ENCODE results near the gene TEF.

TEF gene

GRCh38 chr22:41380993-41381328 is 781 bp upstream of the TEF start:
- in situ Hi-C loops (cut with MboI; ENCODE audit: low sequenced_read_pairs) = no loop called here

- in situ Hi-C loops (cut with MboI; ENCODE audit: low sequenced_read_pairs) = no loop called here
These were observed 396 bp downstream of the TEF start for GRCh38 chr22:41382098-41382578.

GRCh38 chr22:41382610-41383009 is 868 bp downstream of the TEF start:
- in situ Hi-C loops (cut with MboI; ENCODE audit: low sequenced_read_pairs) = no loop called here

- in situ Hi-C loops (cut with MboI; ENCODE audit: low sequenced_read_pairs) = no loop called here
These were observed 1.3 kb downstream of the TEF start for GRCh38 chr22:41383085-41383484.

- in situ Hi-C loops (cut with MboI; ENCODE audit: low sequenced_read_pairs) = no loop called here
These were observed 2.4 kb downstream of the TEF start for GRCh38 chr22:41384128-41384527.

- in situ Hi-C loops (cut with MboI; ENCODE audit: low sequenced_read_pairs) = no loop called here
These were observed 5.6 kb downstream of the TEF start for GRCh38 chr22:41387341-41387740.

- in situ Hi-C loops (cut with MboI; ENCODE audit: low sequenced_read_pairs) = no loop called here
These were observed 12.2 kb downstream of the TEF start for GRCh38 chr22:41394012-41394356.

- in situ Hi-C loops (cut with MboI; ENCODE audit: low sequenced_read_pairs) = no loop called here
These were observed 13.9 kb downstream of the TEF start for GRCh38 chr22:41395531-41396240.

- in situ Hi-C loops (cut with MboI; ENCODE audit: low sequenced_read_pairs) = no loop called here
These were observed 15.5 kb downstream of the TEF start for GRCh38 chr22:41397143-41397811.

- in situ Hi-C loops (cut with MboI; ENCODE audit: low sequenced_read_pairs) = no loop called here
These were observed 17.2 kb downstream of the TEF start for GRCh38 chr22:41398921-41399320.

- in situ Hi-C loops (cut with MboI; ENCODE audit: low sequenced_read_pairs) = loop anchor here (5.0 to 10.0 kb wide), 2 partner anchors 120 to 193 kb away; no protein-coding TSS in a partner anchor
These were observed 20.3 kb downstream of the TEF start for GRCh38 chr22:41401781-41402648.

- in situ Hi-C loops (cut with MboI; ENCODE audit: low sequenced_read_pairs) = loop anchor here (5.0 to 10.0 kb wide), 2 partner anchors 119 to 192 kb away; no protein-coding TSS in a partner anchor
These were observed 21.1 kb downstream of the TEF start for GRCh38 chr22:41402851-41403250.

GRCh38 chr22:41403532-41404318 is 22.0 kb downstream of the TEF start:
- in situ Hi-C loops (cut with MboI; ENCODE audit: low sequenced_read_pairs) = loop anchor here (5.0 to 10.0 kb wide), 2 partner anchors 119 to 191 kb away; no protein-coding TSS in a partner anchor

- in situ Hi-C loops (cut with MboI; ENCODE audit: low sequenced_read_pairs) = loop anchor here (10.0 kb wide), 1 partner anchor 189 kb away; no protein-coding TSS in a partner anchor
These were observed 23.8 kb downstream of the TEF start for GRCh38 chr22:41405588-41405987.

GRCh38 chr22:41406410-41406809 is 24.7 kb downstream of the TEF start:
- in situ Hi-C loops (cut with MboI; ENCODE audit: low sequenced_read_pairs) = loop anchor here (10.0 kb wide), 1 partner anchor 188 kb away; no protein-coding TSS in a partner anchor

GRCh38 chr22:41407433-41407832 is 25.7 kb downstream of the TEF start:
- in situ Hi-C loops (cut with MboI; ENCODE audit: low sequenced_read_pairs) = loop anchor here (10.0 kb wide), 1 partner anchor 187 kb away; no protein-coding TSS in a partner anchor

GRCh38 chr22:41408665-41409064 is 26.9 kb downstream of the TEF start:
- in situ Hi-C loops (cut with MboI; ENCODE audit: low sequenced_read_pairs) = loop anchor here (10.0 kb wide), 1 partner anchor 186 kb away; no protein-coding TSS in a partner anchor

GRCh38 chr22:41410311-41410751 is 28.6 kb downstream of the TEF start:
- in situ Hi-C loops (cut with MboI; ENCODE audit: low sequenced_read_pairs) = no loop called here

GRCh38 chr22:41411021-41411851 is 29.5 kb downstream of the TEF start:
- in situ Hi-C loops (cut with MboI; ENCODE audit: low sequenced_read_pairs) = no loop called here
